ENCODE measurements around the gene ZSWIM5. TPM values are rescaled to one million over a fixed set of nuclear protein-coding genes. Genes with fewer than 3 reads are reported as not detected.
"Not testable (repeated sequence)": the region's sequence is repeated elsewhere in the genome, so short reads cannot be mapped to it uniquely, and the experiment has no call there.

Gene ZSWIM5
- total and polyA plus RNA-seq, 5 experiments from 2014 or later: 0.57 to 1.2 (median 0.85) TPM

GRCh38 chr1:45223710-45224109, 17.3 kb upstream of the ZSWIM5 start:
- H3K36me3 Mint-ChIP-seq, H3K4me1 Mint-ChIP-seq, H3K27ac Mint-ChIP-seq, POLR2A ChIA-PET, DNase-seq, H3K4me3 Mint-ChIP-seq, ATAC-seq, H3K9me3 Mint-ChIP-seq, H3K27me3 Mint-ChIP-seq: not testable (repeated sequence)

DNA sequence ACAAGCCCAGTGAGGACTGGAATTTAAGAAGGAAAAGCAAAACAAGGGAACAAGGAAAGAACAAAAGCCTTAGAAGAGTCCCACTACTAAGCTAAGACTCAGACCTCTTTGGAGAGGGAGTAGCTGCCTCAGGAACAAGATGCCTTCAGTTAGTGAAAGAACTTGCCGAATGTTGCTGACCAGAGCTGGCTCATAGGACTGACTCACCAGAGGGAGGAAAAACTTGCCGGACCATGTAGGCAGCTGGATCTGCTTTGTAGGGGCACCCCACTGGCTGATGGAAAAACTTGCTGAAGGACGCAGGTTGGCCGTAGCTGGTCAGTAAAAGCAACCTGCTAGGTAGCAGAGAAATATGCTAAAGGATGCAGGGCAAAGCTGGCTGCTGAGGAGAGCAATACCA, 15.3 kb upstream of the ZSWIM5 start:
- POLR2A ChIA-PET: no interaction called here
- Mint-ChIP-seq H3K27me3 (peaks cover 0 to 9% (median 3%) of the 10 kb centered on the region in 5 donors), H3K9me3 (no peaks in the 10 kb centered on the region), H3K4me1 (no peaks in the 10 kb centered on the region), H3K4me3 (no peak overlapping the region), H3K36me3 (no peaks in the 10 kb centered on the region), H3K27ac (no peak overlapping the region)
- DNase-seq: no peak
- no peak for ATAC-seq

DNA sequence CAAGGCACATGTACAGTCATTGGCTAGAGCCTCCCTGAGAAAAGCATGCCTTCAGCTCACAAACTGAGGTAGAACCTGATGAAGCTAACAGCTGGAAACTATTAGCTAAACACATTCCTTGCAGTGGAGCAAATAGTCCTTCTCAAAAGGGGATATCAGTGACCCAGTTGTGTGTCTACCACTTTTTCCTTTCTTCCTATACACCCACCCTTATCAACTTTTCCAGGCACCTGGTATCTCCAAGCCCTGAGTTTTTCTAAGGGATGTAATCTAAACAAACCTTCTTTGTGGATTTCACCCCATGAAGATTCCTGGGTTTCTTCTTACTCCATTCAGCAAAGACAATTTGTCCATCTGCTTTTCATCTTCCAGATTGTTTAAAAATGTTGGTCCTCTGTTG, 10.5 kb upstream of the ZSWIM5 start:
- Mint-ChIP-seq H3K4me3 (no peak overlapping the region), H3K4me1 (no peaks in the 10 kb centered on the region), H3K27me3 (peaks cover 3 to 30% (median 15%) of the 10 kb centered on the region in 5 donors), H3K27ac (no peak overlapping the region), H3K36me3 (no peaks in the 10 kb centered on the region), H3K9me3 (no peaks in the 10 kb centered on the region)
- no peak for DNase-seq
- ATAC-seq: no peak
- POLR2A ChIA-PET: no interaction called here

- DNase-seq: no peak
- Mint-ChIP-seq H3K4me1 (no peaks in the 10 kb centered on the region), H3K4me3 (no peak overlapping the region), H3K9me3 (no peaks in the 10 kb centered on the region), H3K27me3 (peaks cover 4 to 30% (median 17%) of the 10 kb centered on the region in 5 donors), H3K36me3 (no peaks in the 10 kb centered on the region), H3K27ac (no peak overlapping the region)
- POLR2A ChIA-PET: no interaction called here
- ATAC-seq: no peak
Observed at GRCh38 chr1:45216200-45216541, 9.8 kb upstream of the ZSWIM5 start.

DNA sequence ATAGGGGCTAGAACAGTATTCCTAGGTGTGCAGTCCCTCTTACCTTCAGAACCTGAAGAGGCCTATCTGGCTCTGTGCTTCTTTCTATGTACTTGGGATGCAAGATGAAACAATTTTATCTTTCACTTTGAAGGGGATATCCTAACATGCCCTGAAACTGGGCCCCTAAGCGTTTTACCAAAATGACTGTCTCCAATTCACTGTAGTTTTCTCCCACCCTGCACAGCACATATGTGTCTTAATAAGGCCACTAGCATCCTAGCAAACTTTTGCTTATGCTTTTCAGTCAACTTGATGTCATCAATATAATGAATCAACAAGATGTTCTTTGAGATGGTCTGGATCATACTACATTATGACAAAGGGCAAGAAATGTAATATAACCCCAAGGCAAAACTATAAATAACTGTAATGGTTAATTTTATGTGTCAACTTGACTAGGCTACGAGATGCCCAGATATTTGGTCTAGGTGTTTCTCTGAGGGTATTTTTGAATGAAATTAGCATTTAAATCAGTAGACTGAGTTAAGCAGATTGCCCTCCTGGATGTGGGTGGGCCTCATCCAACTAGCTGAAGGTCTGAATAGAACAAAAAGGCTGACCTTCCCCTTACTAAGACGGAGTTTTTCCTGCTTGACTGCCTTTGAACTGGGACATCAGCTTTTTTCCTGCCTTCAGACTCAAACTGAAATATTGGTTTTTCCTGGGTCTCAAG, 9.2 kb upstream of the ZSWIM5 start:
- no peaks in the 10 kb centered on the region for H3K4me1 Mint-ChIP-seq
- ATAC-seq (no peak), DNase-seq (no peak)
- POLR2A ChIA-PET: interaction anchor here (0.6 kb wide), 1 partner anchor 210 kb away, joined by 3 read pairs; no protein-coding TSS in a partner anchor
- H3K27me3 Mint-ChIP-seq: peaks cover 5 to 30% (median 19%) of the 10 kb centered on the region in 5 donors
- no peak overlapping the region for H3K27ac Mint-ChIP-seq
- no peak overlapping the region for H3K4me3 Mint-ChIP-seq
- no peaks in the 10 kb centered on the region for H3K9me3 Mint-ChIP-seq
- H3K36me3 Mint-ChIP-seq: no peaks in the 10 kb centered on the region

GRCh38 chr1:45213892-45214291, 7.5 kb upstream of the ZSWIM5 start:
- Mint-ChIP-seq H3K27me3 (peaks cover 5 to 30% (median 24%) of the 10 kb centered on the region in 5 donors), H3K4me3 (no peak overlapping the region), H3K9me3 (no peaks in the 10 kb centered on the region), H3K27ac (no peak overlapping the region), H3K4me1 (no peaks in the 10 kb centered on the region), H3K36me3 (no peaks in the 10 kb centered on the region)
- ATAC-seq: no peak
- no peak for DNase-seq
- POLR2A ChIA-PET: no interaction called here

- DNase-seq: no peak
- Mint-ChIP-seq H3K4me1 (peaks cover 3 to 15% (median 11%) of the 10 kb centered on the region in 4 donors), H3K27ac (no peak overlapping the region), H3K36me3 (no peaks in the 10 kb centered on the region), H3K9me3 (no peaks in the 10 kb centered on the region), H3K27me3 (peaks cover 5 to 31% (median 24%) of the 10 kb centered on the region in 5 donors), H3K4me3 (no peak overlapping the region)
- POLR2A ChIA-PET: no interaction called here
- no peak for ATAC-seq
Observed at GRCh38 chr1:45211076-45211475, 4.7 kb upstream of the ZSWIM5 start.

DNA sequence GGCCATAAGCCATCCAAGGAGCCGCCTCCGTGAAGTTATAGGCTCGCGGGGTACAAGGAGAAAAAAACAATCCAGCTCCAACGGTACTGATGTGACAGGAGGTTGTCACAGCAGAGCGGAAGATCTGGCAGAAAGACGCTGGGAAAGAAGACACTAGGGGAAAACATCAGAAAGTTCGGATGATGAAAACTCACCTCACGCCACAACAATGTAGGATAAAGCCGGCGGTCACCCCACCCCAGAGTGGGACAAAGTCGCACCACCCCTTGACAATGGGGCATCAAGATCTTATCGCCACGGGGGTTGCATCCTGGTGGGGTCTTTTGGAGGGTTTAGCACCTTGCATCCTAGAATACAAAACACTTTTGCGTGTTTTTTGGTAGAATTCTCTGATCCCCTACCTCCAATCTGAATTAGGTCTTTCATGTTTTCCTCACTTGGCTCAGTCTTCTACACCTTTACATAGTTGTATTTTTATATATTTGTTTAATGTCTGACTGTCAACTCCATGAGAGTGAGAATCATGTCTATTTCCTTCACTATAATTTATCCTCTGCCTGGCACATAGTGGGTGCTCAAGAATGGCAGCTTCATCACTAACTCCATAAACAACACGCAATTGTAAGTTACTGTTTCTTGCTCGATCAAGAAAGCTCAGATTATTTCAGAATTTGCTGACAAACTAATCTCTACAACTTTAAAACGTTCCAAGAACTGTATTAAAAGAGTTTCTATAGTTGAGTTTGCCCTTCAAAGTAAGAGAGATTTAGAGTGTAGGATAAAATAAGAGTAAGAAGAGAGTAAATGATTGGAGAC, 611 bp upstream of the ZSWIM5 start:
- Mint-ChIP-seq H3K4me3 (peak overlapping the region; percentile 82 to 95 (median 90)), H3K36me3 (no peaks in the 10 kb centered on the region), H3K4me1 (peaks cover 7 to 39% (median 24%) of the 10 kb centered on the region in 4 donors), H3K27ac (peak overlapping the region; percentile 45 to 95 (median 80)), H3K9me3 (no peaks in the 10 kb centered on the region), H3K27me3 (peaks cover 0 to 29% (median 4%) of the 10 kb centered on the region in 5 donors)
- POLR2A ChIA-PET: interaction anchor here (0.6 to 1.0 kb wide), 2 partner anchors 195 to 424 kb away, joined by 3 read pairs; partner anchors contain the start of gene UROD
- peak in 1 of 2 donors; percentile 44 for ATAC-seq
- peak in 1 of 10 donors; percentile 18 for DNase-seq

GRCh38 chr1:45205011-45205909, 1.1 kb downstream of the ZSWIM5 start:
- Mint-ChIP-seq H3K27ac (peak overlapping the region; percentile 67 to 94 (median 82)), H3K36me3 (no peaks in the 10 kb centered on the region), H3K9me3 (no peaks in the 10 kb centered on the region), H3K4me1 (peaks cover 7 to 39% (median 24%) of the 10 kb centered on the region in 4 donors), H3K4me3 (peak overlapping the region; percentile 82 to 97 (median 92)), H3K27me3 (peaks cover 0 to 23% (median 3%) of the 10 kb centered on the region in 5 donors)
- ATAC-seq (peak; percentile 4 to 16), DNase-seq (peak in 5 of 10 donors; percentile 1 to 16 (median 11))
- POLR2A ChIA-PET: interaction anchor here (1.0 kb wide), 1 partner anchor 193 kb away, joined by 3 read pairs; the partner anchor contains the start of gene UROD

DNA sequence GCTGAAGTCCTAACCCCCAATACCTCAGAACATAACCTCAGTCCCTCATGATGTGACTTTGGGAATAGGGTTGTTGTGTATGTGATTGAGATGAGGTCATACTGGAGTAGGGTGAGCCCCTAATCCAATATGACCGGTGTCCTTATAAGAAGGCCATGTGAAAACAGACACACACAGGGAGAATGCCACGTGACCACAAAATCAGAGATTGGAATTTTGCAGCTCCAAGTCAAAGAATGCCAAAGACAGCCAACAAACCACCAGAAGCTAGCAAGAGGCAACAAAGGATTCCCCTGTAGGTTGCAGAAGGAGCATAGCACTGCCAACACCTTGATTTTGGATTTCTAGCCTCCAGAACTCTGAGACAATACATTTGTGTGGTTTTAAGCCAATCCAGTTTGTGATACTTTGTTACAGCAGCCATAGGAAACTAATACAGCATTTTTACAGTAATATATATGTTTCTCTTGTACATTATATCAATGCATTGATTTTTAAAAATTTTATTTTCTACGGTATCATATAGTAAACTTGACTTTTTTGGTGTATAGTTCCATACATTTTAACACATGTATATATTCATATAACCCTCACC, 5.4 kb downstream of the ZSWIM5 start:
- peaks cover 0 to 7% (median 0%) of the 10 kb centered on the region in 5 donors for H3K27me3 Mint-ChIP-seq
- peaks cover 0 to 10% (median 0%) of the 10 kb centered on the region in 9 donors for H3K9me3 Mint-ChIP-seq
- peaks cover 4 to 24% (median 15%) of the 10 kb centered on the region in 4 donors for H3K4me1 Mint-ChIP-seq
- H3K27ac Mint-ChIP-seq: no peak overlapping the region
- ATAC-seq: no peak
- DNase-seq: no peak
- POLR2A ChIA-PET: no interaction called here
- H3K4me3 Mint-ChIP-seq: no peak overlapping the region
- H3K36me3 Mint-ChIP-seq: peaks cover 0 to 7% (median 2%) of the 10 kb centered on the region in 3 donors

DNA sequence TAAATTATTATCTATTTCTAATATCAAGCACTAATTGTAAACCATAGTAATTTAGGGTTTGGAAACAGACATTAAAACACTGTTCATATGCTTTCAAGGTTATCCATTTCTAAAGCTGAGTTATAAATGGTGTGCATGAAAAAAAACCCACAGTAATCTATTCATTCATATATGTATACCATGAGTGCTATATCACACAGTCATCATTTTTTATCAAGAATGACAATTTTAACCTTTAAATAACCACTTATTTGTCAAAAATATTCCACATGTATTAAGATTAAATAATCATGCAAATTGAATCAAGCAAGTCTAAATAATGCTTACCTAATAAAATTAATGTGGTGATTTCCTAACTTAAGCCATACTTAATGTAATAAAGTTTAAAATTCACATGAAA, 6.0 kb downstream of the ZSWIM5 start:
- Mint-ChIP-seq H3K9me3 (peaks cover 0 to 10% (median 0%) of the 10 kb centered on the region in 9 donors), H3K27ac (no peak overlapping the region), H3K4me3 (no peak overlapping the region), H3K36me3 (peaks cover 0 to 7% (median 2%) of the 10 kb centered on the region in 3 donors), H3K27me3 (peaks cover 0 to 7% (median 0%) of the 10 kb centered on the region in 5 donors), H3K4me1 (peaks cover 3 to 23% (median 13%) of the 10 kb centered on the region in 4 donors)
- POLR2A ChIA-PET: no interaction called here
- DNase-seq (no peak), ATAC-seq (no peak)

- no peak for DNase-seq
- H3K27ac Mint-ChIP-seq: no peak overlapping the region
- H3K27me3 Mint-ChIP-seq: no peaks in the 10 kb centered on the region
- peaks cover 0 to 3% (median 2%) of the 10 kb centered on the region in 4 donors for H3K4me1 Mint-ChIP-seq
- H3K4me3 Mint-ChIP-seq: no peak overlapping the region
- POLR2A ChIA-PET: no interaction called here
- H3K36me3 Mint-ChIP-seq: peaks cover 0 to 7% (median 2%) of the 10 kb centered on the region in 3 donors
- H3K9me3 Mint-ChIP-seq: peaks cover 0 to 10% (median 0%) of the 10 kb centered on the region in 9 donors
- ATAC-seq: no peak
Observed at GRCh38 chr1:45198185-45198584, 8.2 kb downstream of the ZSWIM5 start.

All from naive thymus-derived CD8-positive, alpha-beta T cell (primary cell).